Measurements from ENCODE around the gene FUT3. TPM values are rescaled to one million over a fixed set of nuclear protein-coding genes. Genes with fewer than 3 reads are reported as not detected.

The FUT3 gene
- total and polyA plus RNA-seq, 2 of the 4 experiments (the other 2 are of a cell fraction), result not detected

DNA sequence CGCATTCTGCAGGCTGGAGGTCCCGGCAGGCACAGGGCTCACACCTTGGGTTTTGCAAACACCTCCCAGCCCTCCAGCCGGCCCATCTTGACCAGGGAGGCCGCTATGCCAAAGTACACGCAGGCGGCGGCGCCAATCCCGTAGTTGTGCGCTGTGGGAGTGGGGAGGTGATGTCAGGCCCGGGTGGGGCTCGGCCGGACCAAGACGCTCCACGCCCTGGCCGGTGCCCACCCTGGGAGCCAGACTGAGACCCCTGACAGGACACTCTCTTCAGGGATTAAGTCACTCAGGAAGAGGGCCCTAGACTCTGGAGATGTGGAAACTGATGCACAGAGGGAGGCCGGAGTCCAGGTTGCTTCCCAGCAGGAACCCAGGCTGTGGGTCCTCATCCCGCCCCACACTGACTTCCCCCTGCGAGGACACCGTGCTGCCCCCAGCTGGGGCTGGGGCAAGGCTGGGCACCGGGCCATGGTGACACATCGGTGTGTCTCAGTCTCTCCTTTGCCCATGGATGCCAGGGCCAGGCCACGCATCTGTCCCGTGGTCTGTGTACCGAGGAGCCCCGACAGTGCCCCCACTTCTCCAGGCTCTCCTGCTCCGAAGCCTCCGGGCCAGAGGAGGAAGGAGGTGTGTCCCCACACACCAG, 43.6 kb upstream of the FUT3 start:
- Histone ChIP-seq H2AK5ac (ENCODE audit: low read depth, low read length) (no peak overlapping the region), H2BK5ac (ENCODE audit: low read depth, low read length, poor library complexity, severe bottlenecking) (no peak overlapping the region), H3K27me3 (ENCODE audit: control insufficient read depth, insufficient read depth, low read length) (no peaks in the 10 kb centered on the region), H3K56ac (ENCODE audit: extremely low read depth, insufficient read depth, low read length) (no peak overlapping the region), H4K8ac (ENCODE audit: low read depth in 2 of 2, low read length in 2 of 2) (no peak overlapping the region), H2BK120ac (ENCODE audit: low read depth, low read length) (no peak overlapping the region), H3K23ac (ENCODE audit: low read depth, low read length) (no peak overlapping the region), H3K27ac (ENCODE audit: insufficient read depth, low read length) (no peak overlapping the region), H3K9me1 (ENCODE audit: insufficient read depth, low read length) (0 out of 2 replicates have a peak, but pooled peaks cover under 1% of the 10 kb centered on the region), H3K4me1 (ENCODE audit: control insufficient read depth, insufficient read depth, low read length) (peaks cover 13% of the 10 kb centered on the region), H3K18ac (ENCODE audit: low read depth, low read length) (no peak overlapping the region), H4K20me1 (ENCODE audit: insufficient read depth, low read length) (peaks cover 28% of the 10 kb centered on the region), H4K91ac (ENCODE audit: insufficient read depth, low read depth, low read length) (no peak overlapping the region), H3K4me2 (ENCODE audit: low read depth, low read length) (no peak overlapping the region), H3K14ac (replicated peaks; ENCODE audit: low read depth, low read length) (no peak overlapping the region), H3K79me1 (ENCODE audit: low read depth in 1 of 2, low read length in 2 of 2) (peaks cover 7 to 17% of the 10 kb centered on the region in 2 experiments; a peak in 3 of 4 replicates), H2AFZ (replicated peaks; ENCODE audit: low read length, poor library complexity) (no peak overlapping the region), H3K9ac (ENCODE audit: low read depth, low read length) (no peak overlapping the region), H2BK15ac (ENCODE audit: low read depth, low read length) (no peak overlapping the region), H2AK9ac (replicated peaks; ENCODE audit: low read depth, low read length, poor library complexity) (no peak overlapping the region), H2BK20ac (ENCODE audit: low read depth, low read length) (no peak overlapping the region), H3K9me3 (ENCODE audit: control insufficient read depth, insufficient read depth, low read length) (no peaks in the 10 kb centered on the region), H3K36me3 (ENCODE audit: control insufficient read depth, insufficient read depth, low read length) (peaks cover 20% of the 10 kb centered on the region; the same call in 1 of the 2 replicates), H3K4ac (ENCODE audit: low read depth, low read length) (no peak overlapping the region), H3K4me3 (ENCODE audit: insufficient read depth, low read depth, low read length) (no peak overlapping the region), H4K5ac (ENCODE audit: low read depth, low read length) (no peak overlapping the region)
- dilution Hi-C loops (cut with HindIII; ENCODE audit: low sequenced_read_pairs, unreplicated experiment) (no loop called here), in situ Hi-C loops (cut with MboI; ENCODE audit: low sequenced_read_pairs) (loop anchor here (5.0 kb wide), 1 partner anchor 93 kb away; no protein-coding TSS in a partner anchor), intact Hi-C loops (cut with micrococcal nuclease) (loop anchor here (5.0 kb wide), 1 partner anchor 68 kb away; no protein-coding TSS in a partner anchor)
- BruUV-seq (replicated peaks), result no TSS peak
- no peak for TF ChIP-seq CTCF (conservative IDR thresholded peaks at IDR 0.05; ENCODE audit: low read depth, low read length)
- no peak for TF ChIP-seq RAD21 (IDR thresholded peaks at IDR 0.05; ENCODE audit: low read length)
- no peak for TF ChIP-seq RCOR1 (IDR thresholded peaks at IDR 0.05; ENCODE audit: insufficient replicate concordance, low read length)
- TF ChIP-seq NFE2L2 (IDR thresholded peaks at IDR 0.05; ENCODE audit: low read depth, low read length), result no peak
- TF ChIP-seq FOS (IDR thresholded peaks at IDR 0.05; ENCODE audit: low read depth, low read length), result no peak
- no peak for TF ChIP-seq USF2 (IDR thresholded peaks at IDR 0.05; ENCODE audit: low read depth, low read length)
- TF ChIP-seq MXI1 (IDR thresholded peaks at IDR 0.05; ENCODE audit: borderline replicate concordance, low read depth, low read length), result no peak
- no peak for TF ChIP-seq CHD1 (IDR thresholded peaks at IDR 0.05; ENCODE audit: low read depth, low read length)
- no peak for TF ChIP-seq ELK1 (IDR thresholded peaks at IDR 0.05; ENCODE audit: borderline replicate concordance, low read depth, low read length)
- TF ChIP-seq MAZ (IDR thresholded peaks at IDR 0.05; ENCODE audit: borderline replicate concordance, low read depth, low read length), result no peak
- no peak for TF ChIP-seq RFX5 (IDR thresholded peaks at IDR 0.05; ENCODE audit: low read depth, low read length)
- no peak for TF ChIP-seq SMC3 (IDR thresholded peaks at IDR 0.05; ENCODE audit: low read depth, low read length)
- no peak for TF ChIP-seq CEBPB (IDR thresholded peaks at IDR 0.05; ENCODE audit: low read depth, low read length)
- no peak for TF ChIP-seq BHLHE40 (IDR thresholded peaks at IDR 0.05; ENCODE audit: low read depth, low read length)
- TF ChIP-seq MAFK (IDR thresholded peaks at IDR 0.05; ENCODE audit: low read depth, low read length), result no peak
- TF ChIP-seq POLR2A (IDR thresholded peaks at IDR 0.05; ENCODE audit: low read depth, low read length), result no peak
- ATAC-seq (ENCODE audit: low read depth) (no peak), DNase-seq (no peak)
- ChIA-PET POLR2A (ENCODE audit: unreplicated experiment) (no interaction called here), CTCF (no interaction called here)
- 92% methylated on average over 10 of the region's 28 CpGs; no CpG with 5 or more reads in 1 of the 2 experiments for WGBS, 2 experiments (ENCODE audit: extremely low coverage in 2 of 2, insufficient read length in 1 of 2)
